Adrenal gland (tissue), 12 donors: ENCODE results near the gene C1QL1. TPM values are rescaled to one million over a fixed set of nuclear protein-coding genes. Genes with fewer than 3 reads are reported as not detected.

Source experiments
- DNase-seq, 7 donors: peaks; one replicate each; pipeline ENCODE4 v3.0.0-alpha.2; 2019 to 2020
- H3K27ac ChIP-seq, 5 donors: fragments of 200-600 bp; sonication (generic) in 4 of 5; 1 replicate in 3 of 5; 2 replicates in 2 of 5; pipeline versions ENCODE4 v1.5.1 to v1.8.0; 2016 to 2020; ENCODE audit warnings: mild to moderate bottlenecking in 1 of 5
- H3K27me3 ChIP-seq: fragments of 200-600 bp; 2 replicates; pipeline ENCODE4 v1.8.0; 2021
- H3K36me3 ChIP-seq, 2 donors: fragments of 200-600 bp; replicated peaks in 1 of 2; 1 replicate in 1 of 2; 2 replicates in 1 of 2; pipeline versions ENCODE4 v1.5.1 to v1.8.0; 2018 to 2022
- H3K4me1 ChIP-seq, 2 donors: fragments of 200-600 bp; replicated peaks in 1 of 2; 1 replicate in 1 of 2; 2 replicates in 1 of 2; pipeline versions ENCODE4 v1.5.1 to v1.8.0; 2018 to 2021
- H3K4me3 ChIP-seq, 4 donors: fragments of 200-600 bp; sonication (generic) in 3 of 4; one replicate each; pipeline ENCODE4 v1.5.1; 2016 to 2018
- H3K9me3 ChIP-seq, 3 donors: fragments of 200-600 bp; sonication (generic) in 1 of 3; replicated peaks in 1 of 3; 1 replicate in 2 of 3; 2 replicates in 1 of 3; pipeline versions ENCODE4 v1.5.1 to v1.8.0; 2016 to 2021
- CTCF ChIP-seq, 6 experiments: fragments of 450-650 bp in 4 of 6; fragments of 200-600 bp in 2 of 6; sonication (generic) in 1 of 6; IDR thresholded peaks; 1 replicate in 5 of 6; 2 replicates in 1 of 6; pipeline versions ENCODE4 v1.5.1 to v1.8.0; 2016 to 2021; ENCODE audit warnings: antibody characterized with exemption in 6 of 6, mild to moderate bottlenecking in 2 of 6, moderate library complexity in 1 of 6
- POLR2A ChIP-seq, 2 donors: fragments of 450-650 bp; IDR thresholded peaks; one replicate each; pipeline ENCODE4 v1.6.1; 2017; ENCODE audit warnings: antibody characterized with exemption in 2 of 2, mild to moderate bottlenecking in 2 of 2, moderate library complexity in 1 of 2
- WGBS, 4 donors: extraction: QIAGEN DNeasy Blood & Tissue Kit in 2 of 4; methylation state at CpG; one replicate each; pipeline versions ENCODE4 v1.1.5 to v1.1.7; 2013 to 2017; 5-methylcytosine and 5-hydroxymethylcytosine counted together
- intact Hi-C, 2 donors: fragments of 100-400 bp; cut with DNase I; formaldehyde crosslinking; loops; one replicate each; pipeline versions ENCODE4 v1.14.1 to v1.15.0; 2022 to 2023
- polyA plus RNA-seq, 3 donors: library from polyadenylated mRNA; stranded (reverse); fragments of 200-250 nt in 2 of 3; fragments of 350-450 nt in 1 of 3; fragmentation: Illumina TruSeq in 1 of 3; extraction: RNeasy Lipid Tissue Mini Kit (QIAGEN cat#74804) in 1 of 3; gene quantifications; one replicate each; pipeline ENCODE4 v1.2.3, GENCODE V29; 2013 to 2014
- total RNA-seq, 9 donors: library from RNA; depleted of rRNA in 4 of 9; stranded (reverse); fragments of >200 nt in 4 of 9; fragments of 120-200 nt in 1 of 9; fragmentation: NEBNext Ultra II Directional in 1 of 9; extraction: Animal tissue kit (Norgen Biotek cat#: 25700) in 1 of 9; gene quantifications; one replicate each; pipeline versions ENCODE4 v1.1.0 to v1.2.4, GENCODE V29; 2013 to 2023
- donor health status: healthy with polysubstance abuse.
- donor health status: Bipolar disorder and iron deficiency.
- donor health status: DM: yes; HTN: yes; CAD: no.
- donor health status: DM: no; HTN: no; CAD: no.
- donor health status: DM: no; HTN: no; CAD: no.
- donor health status: DM: yes; HTN: yes; CAD: no.

Gene C1QL1
- total and polyA plus RNA-seq, 12 donors: 0.27 to 3.3 (median 1.1) TPM; not detected in 4

- H3K36me3 ChIP-seq: no peaks in the 10 kb centered on the region
- intact Hi-C loops: no loop called here
- no peak overlapping the region for H3K4me3 ChIP-seq
- H3K27me3 ChIP-seq: peaks cover 56% of the 10 kb centered on the region
- TF ChIP-seq CTCF (IDR thresholded peaks at IDR 0.05) (no peak), POLR2A (IDR thresholded peaks at IDR 0.05) (no peak)
- peaks cover 0 to 19% of the 10 kb centered on the region in 2 donors for H3K4me1 ChIP-seq
- H3K9me3 ChIP-seq: no peaks in the 10 kb centered on the region
- no peak overlapping the region for H3K27ac ChIP-seq
- no peak for DNase-seq
- 6 to 14% (median 10%) methylated on average over 3 to 21 of the region's 21 CpGs for WGBS, 4 donors
Observed at GRCh38 chr17:44966348-44967025, 1.6 kb downstream of the C1QL1 start.

- Histone ChIP-seq H3K4me3 (no peak overlapping the region), H3K27ac (no peak overlapping the region), H3K9me3 (no peaks in the 10 kb centered on the region), H3K36me3 (no peaks in the 10 kb centered on the region), H3K4me1 (peaks cover 0 to 19% of the 10 kb centered on the region in 2 donors), H3K27me3 (peaks cover 61% of the 10 kb centered on the region)
- no peak for DNase-seq
- intact Hi-C loops: no loop called here
- 51 to 59% (median 58%) methylated on average over 5 of the region's 5 CpGs for WGBS, 4 donors
- no peak for TF ChIP-seq CTCF (IDR thresholded peaks at IDR 0.05)
- no peak for TF ChIP-seq POLR2A (IDR thresholded peaks at IDR 0.05)
Observed at GRCh38 chr17:44965481-44966234, 2.4 kb downstream of the C1QL1 start.

GRCh38 chr17:44961921-44962350 lies 6.2 kb downstream of the C1QL1 start:
- intact Hi-C loops: no loop called here
- H3K27me3 ChIP-seq: peaks cover 39% of the 10 kb centered on the region

More at GRCh38 chr17:44961921-44962350, 6.2 kb downstream of the C1QL1 start:
- no peaks in the 10 kb centered on the region for H3K36me3 ChIP-seq
- DNase-seq: no peak
- H3K4me1 ChIP-seq: peaks cover 0 to 2% of the 10 kb centered on the region in 2 donors
- TF ChIP-seq CTCF (IDR thresholded peaks at IDR 0.05): no peak
- no peak for TF ChIP-seq POLR2A (IDR thresholded peaks at IDR 0.05)
- H3K27ac ChIP-seq: no peak overlapping the region
- 66 to 77% (median 70%) methylated on average over 6 to 7 of the region's 7 CpGs for WGBS, 4 donors
- no peak overlapping the region for H3K4me3 ChIP-seq
- H3K9me3 ChIP-seq: no peaks in the 10 kb centered on the region
